ENCODE data around the gene SPAG16. TPM values are rescaled to one million over a fixed set of nuclear protein-coding genes. Genes with fewer than 3 reads are reported as not detected.

The SPAG16 gene
- total and polyA plus RNA-seq, 10 donors: 9.0 to 19.7 (median 12.2) TPM

DNA sequence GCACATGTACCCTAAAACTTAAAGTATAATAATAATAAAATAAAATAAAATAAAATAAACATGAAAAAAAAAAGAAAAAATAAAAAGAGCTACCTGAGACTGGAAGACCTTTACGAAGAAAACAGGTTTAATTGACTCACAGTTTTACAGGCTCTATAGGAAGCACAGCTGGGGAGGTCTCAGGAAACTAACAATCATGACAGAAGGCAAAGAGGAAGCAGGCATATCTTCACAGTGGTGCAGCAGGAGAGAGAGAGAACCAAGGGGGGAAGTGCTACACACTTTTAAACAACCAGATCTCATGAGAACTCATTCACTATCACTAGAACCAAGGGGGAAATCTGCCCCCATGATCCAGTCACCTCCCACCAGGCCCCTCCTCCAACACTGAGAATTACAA is 747.3 kb downstream of the SPAG16 start:
- intact Hi-C loops (cut with DNase I; ENCODE audit: low total_unique reads): no loop called here
- H3K27ac ChIP-seq: no peak overlapping the region
- no peak for DNase-seq
- H3K4me3 ChIP-seq: no peak overlapping the region
- WGBS, 5 donors: 11 to 33% (median 19%) methylated on average over 1 of the region's 1 CpG
- H3K4me1 ChIP-seq: no peaks in the 10 kb centered on the region
- H3K36me3 ChIP-seq: no peaks in the 10 kb centered on the region
- H3K9me3 ChIP-seq: peaks cover 0 to 15% (median 6%) of the 10 kb centered on the region in 8 donors
- no peaks in the 10 kb centered on the region for H3K27me3 ChIP-seq (replicated peaks in 1 of 7)
- TF ChIP-seq, protein P1, sequence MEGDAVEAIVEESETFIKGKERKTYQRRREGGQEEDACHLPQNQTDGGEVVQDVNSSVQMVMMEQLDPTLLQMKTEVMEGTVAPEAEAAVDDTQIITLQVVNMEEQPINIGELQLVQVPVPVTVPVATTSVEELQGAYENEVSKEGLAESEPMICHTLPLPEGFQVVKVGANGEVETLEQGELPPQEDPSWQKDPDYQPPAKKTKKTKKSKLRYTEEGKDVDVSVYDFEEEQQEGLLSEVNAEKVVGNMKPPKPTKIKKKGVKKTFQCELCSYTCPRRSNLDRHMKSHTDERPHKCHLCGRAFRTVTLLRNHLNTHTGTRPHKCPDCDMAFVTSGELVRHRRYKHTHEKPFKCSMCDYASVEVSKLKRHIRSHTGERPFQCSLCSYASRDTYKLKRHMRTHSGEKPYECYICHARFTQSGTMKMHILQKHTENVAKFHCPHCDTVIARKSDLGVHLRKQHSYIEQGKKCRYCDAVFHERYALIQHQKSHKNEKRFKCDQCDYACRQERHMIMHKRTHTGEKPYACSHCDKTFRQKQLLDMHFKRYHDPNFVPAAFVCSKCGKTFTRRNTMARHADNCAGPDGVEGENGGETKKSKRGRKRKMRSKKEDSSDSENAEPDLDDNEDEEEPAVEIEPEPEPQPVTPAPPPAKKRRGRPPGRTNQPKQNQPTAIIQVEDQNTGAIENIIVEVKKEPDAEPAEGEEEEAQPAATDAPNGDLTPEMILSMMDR (IDR thresholded peaks at IDR 0.05 in 8 of 11, conservative IDR thresholded peaks at IDR 0.05 in 3 of 11): no peak
- no peak for TF ChIP-seq POLR2A (IDR thresholded peaks at IDR 0.05)
- TF ChIP-seq POLR2AphosphoS5 (IDR thresholded peaks at IDR 0.05): no peak

DNA sequence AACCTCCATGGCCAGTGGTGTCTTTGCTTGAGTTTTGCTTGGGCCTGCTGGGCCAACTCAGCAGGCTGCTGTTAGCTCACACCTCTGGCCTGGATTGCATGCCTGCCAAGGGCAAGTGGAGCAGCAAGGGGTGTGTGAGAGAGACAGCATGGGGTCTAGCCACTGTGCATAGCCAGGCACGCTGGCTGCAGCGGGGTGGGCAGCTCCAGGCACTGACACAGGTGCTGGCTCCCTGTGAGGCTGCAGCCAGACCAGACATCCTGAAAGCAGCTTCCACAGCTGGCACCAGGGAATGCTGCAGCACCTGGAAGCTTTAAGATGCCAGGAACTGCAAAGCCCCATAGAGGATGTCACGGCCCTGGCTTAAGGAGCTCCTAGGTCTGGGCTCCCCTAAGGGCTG is 750.2 kb downstream of the SPAG16 start:
- WGBS, 5 donors: 75 to 88% (median 80%) methylated on average over 2 to 3 of the region's 3 CpGs
- H3K27ac ChIP-seq: no peak overlapping the region
- H3K4me1 ChIP-seq: no peaks in the 10 kb centered on the region
- intact Hi-C loops (cut with DNase I; ENCODE audit: low total_unique reads): no loop called here
- no peaks in the 10 kb centered on the region for H3K36me3 ChIP-seq
- H3K27me3 ChIP-seq (replicated peaks in 1 of 7): no peaks in the 10 kb centered on the region
- peaks cover 0 to 16% (median 7%) of the 10 kb centered on the region in 8 donors for H3K9me3 ChIP-seq
- TF ChIP-seq, protein P1 (IDR thresholded peaks at IDR 0.05 in 8 of 11, conservative IDR thresholded peaks at IDR 0.05 in 3 of 11): no peak
- TF ChIP-seq POLR2AphosphoS5 (IDR thresholded peaks at IDR 0.05): no peak
- TF ChIP-seq POLR2A (IDR thresholded peaks at IDR 0.05): no peak
- H3K4me3 ChIP-seq: no peak overlapping the region
- DNase-seq: peak; percentile 48

DNA sequence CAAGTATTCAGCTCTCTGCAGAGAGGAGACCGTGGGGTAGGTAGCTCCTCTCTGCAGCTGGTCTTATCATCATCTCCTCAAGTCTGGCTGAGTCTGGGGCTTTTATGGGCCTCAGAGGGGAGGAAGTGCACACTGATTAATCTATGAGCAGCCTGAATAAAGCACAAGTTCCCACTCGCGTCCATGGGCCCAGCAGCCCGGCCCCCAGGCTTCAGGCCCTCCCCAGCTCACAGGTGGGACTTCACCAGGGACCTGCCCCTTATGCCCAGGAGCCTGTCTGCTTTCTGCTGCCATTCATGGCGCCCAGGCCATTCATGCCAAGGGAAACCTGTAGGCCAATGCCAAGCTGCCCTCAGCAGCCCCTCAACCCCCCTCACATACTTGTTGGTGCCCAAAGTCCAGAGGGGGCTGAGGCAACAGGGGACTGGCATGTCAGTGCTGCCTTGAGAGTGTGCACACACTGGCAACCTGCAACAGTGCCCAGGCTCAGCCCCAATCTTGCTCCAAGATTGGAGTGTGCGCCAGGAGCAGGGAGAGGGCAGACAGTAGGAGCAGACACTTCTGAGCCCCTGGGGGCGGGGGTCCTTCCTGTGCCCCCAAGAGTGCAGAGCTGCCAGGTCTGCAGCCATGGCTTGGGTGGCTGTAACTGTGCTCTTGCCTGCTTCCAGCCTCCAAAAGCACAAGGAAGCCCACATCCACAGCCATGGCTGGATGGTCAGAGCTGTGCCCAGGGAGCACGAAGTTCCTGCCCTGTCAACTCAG is 751.0 kb downstream of the SPAG16 start:
- Histone ChIP-seq H3K4me1 (no peaks in the 10 kb centered on the region), H3K27me3 (replicated peaks in 1 of 7) (no peaks in the 10 kb centered on the region), H3K9me3 (peaks cover 0 to 25% (median 15%) of the 10 kb centered on the region in 8 donors), H3K27ac (no peak overlapping the region), H3K4me3 (no peak overlapping the region), H3K36me3 (no peaks in the 10 kb centered on the region)
- DNase-seq: peak; percentile 70
- WGBS, 5 donors: 77 to 87% (median 82%) methylated on average over 5 to 8 of the region's 8 CpGs
- TF ChIP-seq, protein P1 (IDR thresholded peaks at IDR 0.05 in 8 of 11, conservative IDR thresholded peaks at IDR 0.05 in 3 of 11): no peak
- TF ChIP-seq POLR2AphosphoS5 (IDR thresholded peaks at IDR 0.05) (no peak), POLR2A (IDR thresholded peaks at IDR 0.05) (no peak)
- intact Hi-C loops (cut with DNase I; ENCODE audit: low total_unique reads): no loop called here

DNA sequence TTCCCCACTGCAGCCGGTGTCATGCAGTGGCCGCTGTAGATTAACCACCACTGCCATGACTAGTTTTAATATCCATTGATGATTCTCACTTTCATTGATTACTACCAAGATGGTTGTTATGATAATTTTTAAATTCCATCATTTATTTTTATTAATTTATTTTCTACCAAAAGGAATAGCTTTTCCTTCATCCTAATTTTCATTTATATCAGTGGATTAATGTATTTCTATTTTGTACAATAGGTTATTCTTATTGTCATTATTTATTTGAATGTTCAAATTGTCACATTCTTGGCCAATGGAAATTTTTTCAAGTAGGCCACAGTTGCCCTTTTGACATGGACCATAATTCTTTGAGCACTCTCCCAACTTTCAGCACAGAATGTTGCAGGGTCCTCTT is 751.7 kb downstream of the SPAG16 start:
- no peak for TF ChIP-seq POLR2AphosphoS5 (IDR thresholded peaks at IDR 0.05)
- TF ChIP-seq, protein P1 (IDR thresholded peaks at IDR 0.05 in 8 of 11, conservative IDR thresholded peaks at IDR 0.05 in 3 of 11): no peak
- TF ChIP-seq POLR2A (IDR thresholded peaks at IDR 0.05): no peak

More for the DNA sequence above, 751.7 kb downstream of the SPAG16 start:
- WGBS, 5 donors: 91 to 98% (median 93%) methylated on average over 2 of the region's 2 CpGs
- Histone ChIP-seq H3K27me3 (replicated peaks in 1 of 7) (no peaks in the 10 kb centered on the region), H3K4me3 (no peak overlapping the region), H3K36me3 (no peaks in the 10 kb centered on the region), H3K27ac (no peak overlapping the region), H3K4me1 (no peaks in the 10 kb centered on the region), H3K9me3 (peaks cover 0 to 31% (median 21%) of the 10 kb centered on the region in 8 donors)
- no peak for DNase-seq
- intact Hi-C loops (cut with DNase I; ENCODE audit: low total_unique reads): no loop called here

All from spleen (tissue), 11 donors.